GM19468 (cell line): ENCODE data around the gene MPPED1.

Source experiments
- ATAC-seq: cut with Tn5 transposase; IDR thresholded peaks from one replicate; pipeline ENCODE4 v1.9.1; 2021; ENCODE audit warnings: mild to moderate bottlenecking, moderate library complexity, moderate number of reproducible peaks; ENCODE audit not compliant: unreplicated experiment; ENCODE audit errors: extremely low read depth

Gene MPPED1

DNA sequence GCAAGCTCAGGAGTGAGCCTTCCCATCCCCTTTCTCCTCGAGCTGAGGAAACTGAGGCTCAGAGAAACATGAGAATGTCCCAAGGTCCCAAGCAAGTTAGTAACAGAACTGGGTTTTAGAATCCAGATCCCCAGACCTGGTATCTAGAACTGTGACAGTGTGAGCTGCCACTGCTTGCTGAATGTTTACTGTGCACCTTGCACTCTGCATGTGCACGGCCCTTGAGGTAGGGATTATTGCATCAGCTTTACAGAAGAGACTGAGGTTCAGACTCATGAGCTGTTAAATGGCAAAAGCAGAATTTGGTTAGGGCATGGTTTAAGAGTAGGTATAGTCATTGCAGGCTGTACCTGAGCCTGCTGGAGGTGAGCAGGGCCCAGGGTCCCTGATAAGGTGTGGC, 3.8 kb upstream of the MPPED1 start:
- no peak for ATAC-seq

DNA sequence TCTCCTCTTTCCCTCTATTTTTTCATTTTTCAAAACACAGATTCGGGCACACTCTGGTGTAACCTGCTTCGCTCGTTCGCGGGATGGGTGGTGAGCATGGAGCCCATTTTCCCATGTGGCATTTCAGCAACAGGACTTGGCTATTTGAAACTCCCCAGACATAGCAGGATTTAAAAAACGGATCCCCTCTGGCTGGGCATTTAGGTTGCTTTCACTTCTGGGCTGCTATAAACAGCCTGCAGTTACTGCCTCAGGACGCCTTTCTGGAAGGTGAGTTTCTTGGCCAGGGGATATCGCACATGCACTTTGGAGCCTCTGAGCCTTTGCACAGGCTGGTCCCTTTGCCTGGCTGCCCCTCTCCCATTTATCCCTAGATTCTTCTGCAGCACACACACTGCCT, 2.8 kb upstream of the MPPED1 start:
- ATAC-seq = no peak

DNA sequence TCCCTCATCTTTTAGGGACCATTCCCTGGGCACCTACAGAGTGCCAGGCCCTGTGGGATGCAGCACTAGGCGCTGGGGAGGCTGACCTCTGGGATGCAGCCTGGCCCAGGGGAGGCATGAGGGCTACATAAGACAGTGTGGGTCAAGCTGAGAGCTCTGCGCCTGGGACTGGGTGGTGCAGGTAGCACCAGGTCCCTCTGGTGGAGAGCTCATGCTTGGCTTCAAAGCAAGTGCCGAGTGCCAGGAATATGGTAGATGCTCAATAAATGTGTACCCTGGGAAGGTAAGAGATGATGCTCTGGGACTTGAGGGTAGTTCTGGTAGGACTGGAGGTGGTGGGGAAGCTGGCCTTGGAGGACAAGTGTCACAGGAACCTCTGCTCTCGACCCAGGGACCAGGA, 2.0 kb upstream of the MPPED1 start:
- ATAC-seq = no peak

GRCh38 chr22:43411040-43411868, 560 bp upstream of the MPPED1 start:
- ATAC-seq = no peak

GRCh38 chr22:43412808-43413795, 1.3 kb downstream of the MPPED1 start:
- no peak for ATAC-seq

- ATAC-seq = no peak
These were observed 2.0 kb downstream of the MPPED1 start for GRCh38 chr22:43413826-43414225.

DNA sequence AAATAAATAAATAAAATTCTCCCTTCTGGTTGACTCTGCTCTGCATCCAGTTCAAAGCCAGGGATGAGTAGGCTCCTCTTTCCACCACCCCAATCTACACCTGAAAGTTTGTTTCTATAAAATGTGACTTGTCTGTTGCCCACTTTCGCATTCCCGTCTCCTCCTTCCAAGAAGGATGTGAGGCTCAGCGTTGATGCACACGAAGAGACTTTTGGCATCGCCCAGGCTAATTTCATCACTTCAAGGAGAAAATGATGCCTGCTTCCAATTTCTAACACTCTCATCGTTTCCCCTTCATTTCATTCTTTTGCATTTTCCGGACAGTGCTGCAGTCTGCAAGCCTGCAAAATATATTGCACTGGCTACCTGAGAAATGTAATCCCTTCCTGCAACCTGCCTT, 3.9 kb downstream of the MPPED1 start:
- no peak for ATAC-seq

- no peak for ATAC-seq
These were observed 5.7 kb downstream of the MPPED1 start for GRCh38 chr22:43417555-43417954.

- no peak for ATAC-seq
These were observed 6.4 kb downstream of the MPPED1 start for GRCh38 chr22:43418079-43418825.

- ATAC-seq = no peak
These were observed 7.7 kb downstream of the MPPED1 start for GRCh38 chr22:43419371-43420080.

DNA sequence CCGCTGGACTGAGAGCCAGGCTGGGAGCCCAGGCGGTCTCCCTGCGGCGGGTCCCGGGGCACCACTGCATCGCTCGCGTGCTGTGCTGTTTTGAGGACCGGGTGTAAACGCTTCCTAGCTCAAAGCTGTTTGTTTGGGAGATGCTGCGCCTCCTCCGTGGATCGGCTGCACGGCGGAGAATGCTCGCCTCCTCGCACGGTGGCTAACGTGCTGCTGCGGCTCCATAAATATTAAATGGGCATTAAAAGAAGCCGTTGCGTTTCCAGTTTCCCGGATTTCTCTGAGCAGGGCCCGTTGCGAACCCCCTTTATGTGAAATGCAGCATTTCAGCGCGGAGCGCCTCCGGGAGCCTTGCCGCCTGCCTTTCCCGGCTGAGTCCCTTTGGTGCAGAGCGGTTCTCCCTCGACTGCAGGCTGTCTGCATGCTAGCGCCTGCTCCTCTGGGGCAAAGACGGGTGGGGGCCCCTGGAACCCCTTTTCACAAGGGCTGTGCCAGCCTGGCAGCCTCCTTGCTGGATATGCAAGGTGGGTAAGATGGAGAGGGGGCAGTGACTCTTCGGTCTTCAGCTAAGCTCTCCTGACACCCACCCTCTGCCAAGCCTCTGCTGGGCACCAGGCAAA, 9.3 kb downstream of the MPPED1 start:
- ATAC-seq = no peak

DNA sequence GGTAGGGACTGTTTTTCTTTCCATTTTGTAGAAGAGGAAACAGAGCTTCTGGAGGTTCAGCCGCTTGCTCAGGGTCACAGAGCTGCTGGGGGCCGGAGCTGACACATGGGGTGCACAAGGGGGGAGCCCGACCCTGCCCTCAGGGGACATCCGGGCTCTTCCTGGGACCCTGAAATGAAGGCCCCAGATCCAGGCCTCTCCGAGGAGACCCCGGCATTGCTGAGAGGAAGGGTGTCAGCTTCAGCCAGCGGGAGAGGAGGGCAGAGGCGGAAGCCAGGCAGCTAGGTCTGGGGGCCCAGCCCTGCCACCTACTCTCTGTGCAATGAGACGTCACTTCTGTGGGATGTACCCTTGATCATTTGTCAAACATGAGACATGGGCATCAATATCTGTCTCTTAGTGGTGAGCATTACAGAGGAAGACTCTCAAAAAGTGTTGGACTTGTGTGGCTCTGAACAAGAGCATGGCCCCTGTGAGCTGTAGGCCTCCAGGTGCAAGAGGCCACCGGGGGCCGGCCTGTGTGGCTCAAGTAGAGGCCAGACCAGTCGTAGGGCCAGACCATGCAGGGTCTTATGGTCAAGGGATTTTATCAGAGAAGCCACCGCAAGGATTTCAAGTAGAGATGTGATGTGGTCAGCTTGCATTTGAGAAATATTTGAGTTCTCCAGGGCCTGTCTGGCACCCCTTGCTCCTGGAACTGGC, 10.3 kb downstream of the MPPED1 start:
- ATAC-seq = no peak

GRCh38 chr22:43423046-43423445, 11.2 kb downstream of the MPPED1 start:
- no peak for ATAC-seq

DNA sequence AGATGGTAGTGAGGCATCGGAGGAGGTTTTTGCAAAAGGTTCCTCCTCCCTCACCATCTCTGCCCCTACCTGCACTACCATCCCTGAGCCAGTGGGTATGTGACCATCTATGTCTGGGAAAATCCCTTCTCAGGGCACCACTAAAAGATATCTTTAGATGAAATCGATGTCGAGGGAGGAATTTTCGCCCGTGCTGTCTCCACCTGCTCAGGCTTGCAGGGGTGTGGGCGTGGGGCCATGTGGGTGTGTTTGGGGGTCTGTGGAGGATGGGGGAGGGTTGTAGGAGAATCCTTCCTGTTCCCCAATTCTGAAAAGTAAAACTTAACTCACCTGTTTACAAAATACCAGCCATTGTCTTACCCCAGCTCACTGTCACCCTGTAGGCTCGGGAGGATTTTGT, 12.4 kb downstream of the MPPED1 start:
- no peak for ATAC-seq

DNA sequence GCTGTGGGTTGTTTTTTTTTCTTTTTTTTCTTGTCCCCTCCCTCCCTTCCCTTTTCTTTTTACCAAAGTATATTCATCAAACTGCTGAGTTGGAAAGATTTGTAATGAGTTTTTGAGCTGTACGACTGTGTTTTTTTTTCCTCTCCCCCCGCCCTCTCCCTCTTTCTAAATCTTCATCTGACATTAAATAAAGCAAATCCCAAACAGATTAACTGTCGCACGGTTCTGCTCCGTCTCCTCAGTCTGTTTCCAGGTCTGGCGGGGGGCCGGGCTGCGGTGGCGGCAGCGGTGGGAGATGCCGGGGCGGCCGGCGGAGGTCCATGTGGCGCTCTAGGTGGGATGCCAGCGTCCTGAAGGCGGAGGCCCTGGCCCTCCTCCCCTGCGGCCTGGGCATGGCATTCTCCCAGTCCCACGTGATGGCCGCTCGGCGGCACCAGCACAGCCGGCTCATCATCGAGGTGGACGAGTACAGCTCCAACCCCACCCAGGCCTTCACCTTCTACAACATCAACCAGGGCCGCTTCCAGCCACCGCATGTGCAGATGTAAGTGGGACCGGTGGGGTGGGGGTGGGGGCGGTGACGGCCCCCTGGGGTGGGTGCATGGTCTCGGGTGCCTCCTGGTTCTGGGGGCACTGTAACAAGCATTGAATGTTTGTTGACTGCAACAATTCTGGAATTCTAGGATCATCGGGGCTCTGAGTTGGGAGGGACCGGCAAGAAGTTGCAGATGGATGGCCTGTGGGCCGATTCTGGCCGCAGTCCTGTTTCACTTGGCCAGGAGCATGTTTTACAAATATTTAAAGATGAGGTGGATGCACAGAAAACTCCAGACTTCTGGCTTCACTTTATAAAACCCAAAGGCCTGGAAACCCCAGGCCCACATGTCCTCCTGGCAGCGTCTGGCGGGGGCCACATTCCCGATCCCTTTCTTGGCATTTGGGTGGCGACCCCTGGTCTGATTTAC, 13.1 kb downstream of the MPPED1 start:
- ATAC-seq = no peak

DNA sequence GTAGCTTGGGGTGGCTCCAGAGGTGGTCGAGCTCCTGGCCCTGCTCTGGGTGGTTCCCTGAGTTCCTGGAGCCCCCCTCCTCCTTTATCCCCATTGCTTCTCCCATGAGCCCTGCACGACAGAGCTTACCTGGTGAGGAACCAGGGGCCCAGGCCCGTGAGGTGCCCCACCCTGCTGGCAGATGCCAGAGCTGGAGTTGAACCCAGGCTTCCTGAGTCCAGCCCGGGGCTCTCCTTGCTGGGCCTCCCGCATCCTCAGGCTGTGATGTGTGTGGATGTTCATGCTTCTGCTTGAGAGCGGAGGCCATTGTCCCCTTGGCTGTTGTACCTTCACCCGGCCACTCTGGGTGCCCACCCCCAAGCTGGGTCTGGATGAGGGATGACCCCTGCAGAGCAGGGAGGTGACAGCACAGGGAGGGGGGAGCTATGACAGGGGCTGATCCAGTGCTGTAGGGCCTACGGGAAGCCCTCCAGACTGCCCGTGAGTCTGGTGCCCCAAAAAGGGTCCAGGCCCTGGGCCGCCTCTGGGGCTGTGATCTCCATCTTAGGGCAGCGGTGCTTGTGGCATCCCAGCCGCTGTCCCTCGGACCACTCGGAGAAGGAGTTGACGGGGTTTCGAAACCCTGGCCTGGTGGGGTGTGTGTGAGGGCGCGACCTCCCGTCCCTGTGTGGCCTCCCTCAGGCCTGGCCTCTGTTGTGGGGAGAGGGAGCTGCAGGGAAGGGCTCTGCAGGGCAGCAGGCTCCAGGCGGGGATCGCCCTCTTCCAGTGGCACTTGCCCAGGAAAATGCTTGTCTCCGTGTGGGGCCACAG, 14.4 kb downstream of the MPPED1 start:
- no peak for ATAC-seq

DNA sequence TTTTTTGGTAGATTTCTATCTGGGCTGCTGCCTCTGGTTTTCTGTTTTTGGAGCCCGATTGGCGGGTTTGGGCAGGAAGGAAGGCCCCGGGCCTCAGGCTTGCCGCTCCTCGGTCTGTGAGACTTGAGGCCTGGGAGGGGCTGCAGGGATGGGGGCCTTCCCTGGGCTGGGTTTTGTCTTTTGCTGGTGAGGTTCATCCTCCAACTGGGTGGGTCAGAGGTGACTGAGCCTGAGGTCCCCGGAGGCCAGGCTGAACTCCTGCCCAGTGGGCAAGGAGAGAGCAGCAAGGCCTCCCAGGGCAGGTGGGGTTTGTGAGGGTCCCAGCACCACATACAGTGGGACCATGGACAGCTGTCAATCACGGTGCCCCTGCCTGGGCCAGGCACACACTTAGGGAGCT, 15.0 kb downstream of the MPPED1 start:
- no peak for ATAC-seq
